DND-41 (cell line): ENCODE results near the gene TBC1D5.

Experiments
- EZH2 ChIP-seq: IDR thresholded peaks from 3 replicates; pipeline ENCODE4 v1.6.1; 2012; ENCODE audit warnings: borderline replicate concordance, low read depth, mild to moderate bottlenecking, moderate library complexity, low read length, inconsistent platforms; ENCODE audit not compliant: severe bottlenecking
- TF ChIP-seq, protein P1 (sequence below): IDR thresholded peaks from 2 replicates; pipeline ENCODE4 v1.5.1; 2012; ENCODE audit warnings: borderline replicate concordance, low read length, moderate library complexity, mild to moderate bottlenecking; ENCODE audit not compliant: poor library complexity, severe bottlenecking; ENCODE audit errors: extremely low read depth

DNA sequence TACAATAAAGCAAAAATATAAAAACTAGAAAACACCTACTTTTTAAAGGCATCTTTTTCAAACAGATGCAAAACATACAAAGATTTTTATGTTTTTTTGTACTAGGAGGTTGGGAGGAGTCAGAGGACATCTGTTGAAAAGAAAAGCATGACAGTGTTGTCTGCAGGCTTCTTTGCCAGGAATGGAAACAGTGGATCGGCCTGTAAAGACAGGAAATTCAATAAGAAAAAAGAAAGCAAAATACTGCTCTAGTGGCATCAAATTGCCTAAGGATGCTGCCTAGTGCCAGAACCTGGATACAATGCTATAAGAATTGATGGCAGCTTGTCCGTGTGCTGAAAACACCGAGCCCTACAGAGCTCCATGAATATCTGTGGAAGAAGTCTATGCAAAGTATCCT, 69.9 kb downstream of the TBC1D5 start:
- TF ChIP-seq EZH2, result no peak
- TF ChIP-seq, protein P1, sequence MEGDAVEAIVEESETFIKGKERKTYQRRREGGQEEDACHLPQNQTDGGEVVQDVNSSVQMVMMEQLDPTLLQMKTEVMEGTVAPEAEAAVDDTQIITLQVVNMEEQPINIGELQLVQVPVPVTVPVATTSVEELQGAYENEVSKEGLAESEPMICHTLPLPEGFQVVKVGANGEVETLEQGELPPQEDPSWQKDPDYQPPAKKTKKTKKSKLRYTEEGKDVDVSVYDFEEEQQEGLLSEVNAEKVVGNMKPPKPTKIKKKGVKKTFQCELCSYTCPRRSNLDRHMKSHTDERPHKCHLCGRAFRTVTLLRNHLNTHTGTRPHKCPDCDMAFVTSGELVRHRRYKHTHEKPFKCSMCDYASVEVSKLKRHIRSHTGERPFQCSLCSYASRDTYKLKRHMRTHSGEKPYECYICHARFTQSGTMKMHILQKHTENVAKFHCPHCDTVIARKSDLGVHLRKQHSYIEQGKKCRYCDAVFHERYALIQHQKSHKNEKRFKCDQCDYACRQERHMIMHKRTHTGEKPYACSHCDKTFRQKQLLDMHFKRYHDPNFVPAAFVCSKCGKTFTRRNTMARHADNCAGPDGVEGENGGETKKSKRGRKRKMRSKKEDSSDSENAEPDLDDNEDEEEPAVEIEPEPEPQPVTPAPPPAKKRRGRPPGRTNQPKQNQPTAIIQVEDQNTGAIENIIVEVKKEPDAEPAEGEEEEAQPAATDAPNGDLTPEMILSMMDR, result no peak
